GM19351 (cell line): ENCODE data around the gene UST.

Experiments
- ATAC-seq: cut with Tn5 transposase; IDR thresholded peaks from one replicate; pipeline ENCODE4 v1.9.1; 2021; ENCODE audit warnings: mild to moderate bottlenecking, moderate library complexity; ENCODE audit not compliant: unreplicated experiment

The UST gene

DNA sequence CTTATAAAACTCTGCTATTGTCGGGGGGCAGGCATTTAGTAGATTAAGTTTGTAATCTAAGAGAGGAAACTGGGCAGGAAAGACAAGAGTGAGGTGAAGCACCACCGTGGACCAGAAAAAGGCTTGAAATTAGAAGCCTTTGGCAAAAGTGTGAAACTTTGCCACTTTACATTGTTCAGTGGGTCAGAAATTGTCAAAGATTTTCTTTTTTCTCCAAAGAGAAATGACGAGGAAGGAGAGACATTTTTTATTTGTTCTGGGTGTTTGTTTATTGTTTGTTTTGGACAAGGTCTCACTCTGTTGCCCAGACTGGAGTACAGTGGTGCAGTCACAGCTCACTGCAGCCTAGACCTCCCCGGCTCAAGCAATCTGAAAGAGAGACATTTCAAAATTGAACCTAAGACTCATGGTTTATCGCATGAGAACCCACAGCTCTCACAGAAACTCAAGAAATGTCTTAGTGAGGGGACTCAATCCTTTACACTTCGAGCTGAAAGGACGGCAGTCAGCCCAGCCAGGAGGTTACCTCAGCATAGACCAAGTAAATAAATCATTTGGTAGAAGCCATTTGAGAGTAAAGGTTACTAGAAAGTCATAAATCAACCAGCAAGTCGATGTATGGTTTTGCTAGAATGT is 307.8 kb downstream of the UST start:
- ATAC-seq, result peak; percentile 81

DNA sequence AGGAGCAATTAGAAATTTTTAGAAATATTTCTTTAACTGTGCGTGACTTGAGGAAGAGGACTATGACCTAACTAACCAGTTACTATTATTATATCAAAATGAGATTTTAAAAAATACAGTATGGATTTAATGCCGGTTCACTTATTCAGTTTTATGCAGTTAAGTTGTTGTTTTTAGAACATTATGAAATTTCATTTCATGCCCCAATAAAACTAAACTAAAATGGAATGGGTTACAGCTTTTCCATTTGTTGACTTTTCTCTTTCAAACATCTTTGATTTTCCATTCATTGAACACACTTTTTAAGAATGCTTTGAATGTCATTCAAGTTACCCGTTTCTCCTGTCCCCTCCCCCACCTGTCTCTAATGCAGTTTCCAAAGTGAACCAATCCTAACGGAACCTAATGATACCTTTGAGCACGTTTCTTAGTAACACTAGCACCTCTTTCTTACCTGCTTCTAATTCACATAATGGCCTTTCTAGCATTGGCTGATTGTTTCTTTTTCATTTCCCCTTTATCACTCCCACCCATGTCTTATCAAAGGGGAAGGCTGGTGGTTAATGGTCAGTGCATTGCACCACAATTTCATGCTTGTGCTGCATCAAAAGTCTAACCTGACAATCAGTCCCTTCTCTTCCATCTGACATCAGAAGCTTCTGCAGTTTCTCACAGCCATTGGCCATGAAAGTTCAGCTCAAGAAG is 308.5 kb downstream of the UST start:
- ATAC-seq, result peak; percentile 33

DNA sequence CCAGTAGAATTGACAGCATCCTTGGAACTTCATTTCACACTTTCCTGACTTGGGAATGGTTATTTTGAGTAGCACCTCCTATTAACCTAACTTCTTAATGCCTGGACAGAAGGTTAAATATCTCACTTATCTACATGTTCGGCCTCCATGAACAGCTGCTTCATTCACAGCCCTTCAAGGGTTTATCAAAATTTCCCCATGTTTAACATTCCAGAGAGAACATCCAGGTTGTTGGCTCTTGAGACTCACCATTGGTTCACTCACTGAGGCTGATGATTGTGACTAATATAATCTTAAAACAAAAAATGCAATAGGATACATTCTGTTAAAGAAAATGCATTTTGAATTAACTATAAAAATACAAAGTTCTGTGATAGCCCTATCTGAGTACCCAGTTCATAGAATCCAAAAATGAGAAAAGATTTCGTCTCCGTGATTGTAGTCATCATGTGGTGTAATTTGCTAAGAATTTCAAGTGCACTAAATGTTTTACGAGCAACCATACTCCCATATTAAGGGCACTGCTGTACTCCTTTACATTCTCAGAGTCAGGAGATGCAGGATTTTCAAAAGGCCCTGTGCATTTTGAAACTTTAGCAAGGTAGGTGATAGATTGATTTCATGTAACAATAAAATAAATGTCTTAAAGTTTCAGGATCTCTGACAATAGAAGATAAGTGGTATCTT is 310.1 kb downstream of the UST start:
- no peak for ATAC-seq

DNA sequence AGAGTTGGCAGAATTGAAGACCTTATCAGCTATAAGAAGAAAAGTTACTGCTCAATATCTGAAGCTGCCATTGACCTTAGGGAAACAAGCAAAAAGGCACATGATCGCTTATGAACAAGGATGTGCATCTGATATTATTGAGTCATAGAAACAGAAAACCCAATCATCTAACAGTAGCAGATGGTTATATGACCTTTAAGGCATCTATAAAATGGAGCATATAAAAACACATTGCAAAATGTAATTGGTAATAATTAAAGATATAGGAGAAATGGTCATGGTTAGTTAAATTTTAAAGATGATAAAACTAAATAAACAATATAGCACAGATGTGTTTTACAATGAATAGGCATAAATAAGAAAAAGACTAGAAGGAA is 310.6 kb downstream of the UST start:
- ATAC-seq, result no peak

DNA sequence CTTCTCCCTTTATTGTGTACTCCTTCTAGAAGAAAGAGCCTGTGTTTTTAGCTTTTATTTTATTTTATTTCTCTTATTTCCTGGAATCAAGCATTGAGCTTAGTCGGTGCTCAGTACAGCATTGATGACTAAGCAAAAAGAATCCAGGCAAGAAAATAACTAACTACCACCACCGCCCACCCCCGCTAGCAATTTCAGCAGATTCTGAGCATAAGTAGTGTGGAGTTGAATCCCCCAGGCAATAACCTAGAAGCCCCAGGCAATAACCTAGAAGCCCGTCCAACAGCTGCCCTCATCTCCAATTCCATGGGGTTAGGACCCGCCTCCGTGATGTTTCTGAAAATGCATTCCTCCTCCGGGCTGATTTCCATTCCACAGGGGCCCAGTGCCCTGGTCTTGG is 312.7 kb downstream of the UST start:
- ATAC-seq, result no peak

DNA sequence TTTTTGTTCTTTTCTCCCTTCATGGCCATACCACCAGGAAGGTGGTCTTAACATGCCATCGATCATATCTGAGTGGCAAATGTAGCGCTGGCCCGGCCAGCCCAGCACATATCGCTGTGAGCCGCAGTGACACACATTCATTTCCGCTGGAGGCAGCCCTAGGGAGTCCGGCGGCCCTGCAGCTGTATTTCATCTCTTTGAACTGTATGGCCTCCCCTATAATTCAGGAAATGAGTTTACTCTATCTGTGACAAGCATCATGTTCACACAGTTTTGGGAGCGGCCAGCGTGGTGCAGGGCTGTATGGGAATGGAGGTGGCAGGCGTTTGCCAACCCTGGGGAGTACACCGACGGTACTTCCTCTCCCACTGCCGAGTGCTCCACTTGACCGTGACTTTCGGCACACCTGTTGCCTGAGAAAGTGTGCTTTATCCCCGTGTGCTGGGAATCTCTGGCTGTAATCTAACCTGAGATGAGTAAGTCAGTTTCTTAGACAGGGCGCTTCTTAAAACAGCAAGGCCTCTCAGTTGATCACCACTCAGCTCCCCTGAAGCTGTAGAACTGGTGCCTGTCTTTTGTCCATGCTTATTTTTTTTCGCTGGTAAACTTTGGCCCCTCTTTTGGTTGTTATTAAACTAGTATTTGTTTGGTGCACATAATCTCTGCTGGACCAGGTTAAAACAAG is 313.6 kb downstream of the UST start:
- ATAC-seq, result peak; percentile 73

DNA sequence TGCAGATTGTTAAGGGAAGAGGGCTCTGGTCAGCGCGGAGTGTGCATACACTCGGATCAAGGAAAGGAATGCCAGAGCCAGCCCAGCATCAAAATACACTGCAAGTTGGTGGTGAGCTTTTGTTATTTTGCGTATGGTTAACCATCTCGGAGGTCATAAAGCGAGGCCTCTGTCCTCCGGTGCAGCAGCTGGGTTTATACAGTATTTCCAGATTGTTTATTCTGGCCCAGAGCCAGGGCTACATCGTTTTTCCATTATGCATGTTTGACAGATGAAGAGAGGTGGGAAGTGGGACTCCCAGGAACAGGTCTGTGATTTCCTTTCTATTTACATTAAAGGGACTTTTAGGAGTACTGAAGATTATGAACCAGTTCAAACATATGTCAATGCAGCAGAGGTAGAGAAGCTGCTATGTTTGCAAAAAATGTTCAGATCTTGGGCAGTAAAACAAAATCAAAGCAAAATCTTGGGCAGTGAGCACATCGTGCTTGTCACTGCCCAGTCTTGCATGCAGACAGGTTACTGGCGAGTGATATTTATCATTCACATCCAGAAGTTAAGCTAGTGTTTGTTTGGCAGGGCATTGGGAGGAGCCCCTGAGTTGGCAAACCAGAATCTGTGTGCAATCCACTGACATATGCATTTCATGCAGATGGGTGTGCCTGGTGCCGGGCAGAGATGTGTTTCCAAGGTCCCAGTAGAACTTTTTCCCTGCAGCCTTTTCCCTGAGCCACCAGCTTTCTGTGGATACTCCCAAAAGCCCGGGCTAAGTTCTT is 314.3 kb downstream of the UST start:
- no peak for ATAC-seq

DNA sequence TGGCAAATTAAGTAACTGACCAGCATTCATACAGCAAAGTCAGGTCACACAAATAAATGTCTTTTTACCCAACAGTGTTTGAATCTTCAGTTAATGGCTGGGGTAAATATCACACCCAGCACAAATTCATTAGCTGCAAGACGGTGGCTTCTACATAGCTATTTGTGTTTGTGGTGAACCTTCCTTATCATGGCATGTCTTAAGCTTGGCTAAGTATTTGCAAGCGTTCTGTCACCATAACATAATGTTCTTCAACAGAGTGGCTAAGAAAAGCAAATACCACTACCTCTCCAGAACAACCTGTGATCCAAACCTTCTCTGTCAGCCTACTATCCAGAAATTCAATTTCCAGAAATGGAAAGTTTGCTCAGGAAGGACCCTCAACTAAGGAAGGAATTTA is 315.1 kb downstream of the UST start:
- ATAC-seq, result no peak

DNA sequence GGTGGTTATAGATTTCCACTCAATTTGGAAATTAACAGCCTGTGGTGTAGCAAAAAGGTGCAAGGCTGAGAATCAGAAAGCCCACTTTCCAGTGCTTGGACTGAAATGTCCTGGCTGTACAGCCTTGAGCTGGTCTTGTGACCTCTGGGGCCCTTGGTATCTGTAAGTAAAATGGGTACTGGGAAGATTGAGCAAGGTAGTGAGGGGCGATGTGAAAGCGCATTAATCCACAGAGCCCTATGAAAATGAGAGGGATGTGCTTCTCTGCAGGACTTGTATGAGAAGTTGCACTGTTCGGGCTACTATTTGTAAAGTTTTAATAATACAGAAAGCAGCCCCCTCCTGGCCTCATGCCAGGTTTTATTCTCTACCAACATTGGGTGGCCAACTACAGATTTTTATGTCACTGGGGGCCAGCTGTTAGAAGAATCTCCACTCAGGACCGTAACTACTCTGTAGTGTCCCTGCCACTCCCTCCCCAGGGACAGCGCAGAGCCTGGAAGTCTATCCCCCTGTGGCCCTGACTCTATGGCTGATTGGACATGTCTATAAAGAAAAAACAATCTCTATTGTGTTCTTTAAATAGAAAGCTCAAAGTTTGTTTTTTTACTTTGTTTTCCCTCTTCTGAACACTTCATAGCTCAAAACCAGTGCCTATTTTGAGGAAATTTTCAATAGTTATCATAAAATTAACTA is 316.0 kb downstream of the UST start:
- ATAC-seq, result no peak

DNA sequence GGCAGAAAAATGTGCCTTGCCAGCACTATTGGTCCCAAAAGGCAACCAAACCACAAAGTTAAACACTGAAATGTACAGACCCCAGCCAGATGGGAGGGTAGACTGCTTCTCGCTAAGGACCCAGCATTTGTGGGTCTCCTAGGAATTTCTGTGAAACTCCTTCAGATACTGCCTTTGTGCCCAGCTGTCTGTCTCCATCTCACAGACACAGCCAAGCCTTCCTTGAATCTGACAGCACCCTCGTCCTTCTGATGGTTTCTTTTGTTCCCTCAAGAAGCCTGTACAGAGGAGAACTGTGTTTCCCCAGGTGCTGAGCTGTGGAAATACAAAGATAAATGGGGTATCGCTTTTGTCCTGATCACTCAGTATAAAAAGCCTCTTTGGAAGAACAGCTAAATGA is 316.6 kb downstream of the UST start:
- ATAC-seq, result no peak

DNA sequence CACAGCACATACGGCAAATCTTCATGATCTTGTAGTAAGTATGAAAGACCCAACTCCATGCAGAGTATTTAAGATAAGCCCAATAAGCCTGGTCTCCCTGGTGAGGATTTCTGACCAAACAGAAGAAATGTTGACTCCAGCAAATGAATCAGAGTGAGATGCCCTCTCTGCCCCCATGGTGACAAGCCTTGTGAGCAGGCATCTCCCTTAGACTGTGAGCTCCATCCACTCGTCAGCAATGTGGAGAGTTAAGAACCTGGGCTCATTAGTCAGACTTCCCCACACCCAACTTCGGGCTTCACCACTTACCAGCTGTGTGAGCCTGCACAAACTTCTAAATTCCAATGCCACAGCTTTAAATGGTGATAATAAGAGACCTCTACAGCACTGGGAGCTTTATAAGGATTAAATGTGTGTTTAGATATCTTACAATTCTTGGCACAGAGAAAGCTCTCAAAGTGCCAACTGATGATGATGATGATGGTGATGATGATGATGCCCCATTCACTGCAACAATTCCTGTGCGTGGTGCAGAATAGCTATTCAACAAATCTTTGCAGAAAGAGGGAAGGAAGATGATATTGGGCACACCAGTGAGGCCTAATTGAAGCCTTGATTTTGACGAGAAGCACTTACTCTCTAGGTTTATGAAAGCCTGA is 317.3 kb downstream of the UST start:
- no peak for ATAC-seq

DNA sequence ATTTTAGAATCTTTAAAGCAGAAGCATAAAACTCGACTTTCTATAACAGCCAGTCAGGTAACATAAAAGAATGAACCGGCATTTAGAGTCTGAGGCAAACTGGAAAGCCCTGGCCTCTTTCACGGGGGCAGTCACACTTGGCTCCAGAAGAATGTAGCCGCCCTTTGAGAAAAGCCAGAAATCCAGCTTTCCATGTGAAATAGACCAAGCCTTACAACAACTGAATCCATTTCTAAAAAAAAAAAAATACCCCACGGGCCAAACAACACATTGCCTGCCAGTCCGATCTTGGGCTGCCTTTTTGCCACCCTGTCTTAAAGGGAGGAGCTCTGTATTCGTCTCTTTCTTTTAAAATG is 317.8 kb downstream of the UST start:
- ATAC-seq, result no peak

DNA sequence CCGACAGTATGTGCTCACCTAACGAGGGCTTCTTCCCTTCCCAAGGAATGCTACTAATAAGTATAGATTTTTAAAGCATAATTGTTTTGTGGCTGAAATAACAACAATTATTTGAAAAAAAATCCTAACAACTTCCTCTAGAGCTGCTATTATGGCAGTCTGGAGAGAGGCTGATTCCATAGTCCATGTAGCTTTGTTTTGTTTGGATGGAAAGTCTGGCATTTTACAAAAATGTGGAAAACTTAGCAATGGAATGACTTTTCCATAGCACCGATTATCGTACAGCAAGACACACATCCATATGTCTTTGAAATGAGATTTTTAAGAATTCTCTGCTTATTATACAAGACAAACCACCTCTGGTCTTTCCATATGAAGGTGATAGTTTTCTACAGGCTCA is 318.3 kb downstream of the UST start:
- no peak for ATAC-seq

DNA sequence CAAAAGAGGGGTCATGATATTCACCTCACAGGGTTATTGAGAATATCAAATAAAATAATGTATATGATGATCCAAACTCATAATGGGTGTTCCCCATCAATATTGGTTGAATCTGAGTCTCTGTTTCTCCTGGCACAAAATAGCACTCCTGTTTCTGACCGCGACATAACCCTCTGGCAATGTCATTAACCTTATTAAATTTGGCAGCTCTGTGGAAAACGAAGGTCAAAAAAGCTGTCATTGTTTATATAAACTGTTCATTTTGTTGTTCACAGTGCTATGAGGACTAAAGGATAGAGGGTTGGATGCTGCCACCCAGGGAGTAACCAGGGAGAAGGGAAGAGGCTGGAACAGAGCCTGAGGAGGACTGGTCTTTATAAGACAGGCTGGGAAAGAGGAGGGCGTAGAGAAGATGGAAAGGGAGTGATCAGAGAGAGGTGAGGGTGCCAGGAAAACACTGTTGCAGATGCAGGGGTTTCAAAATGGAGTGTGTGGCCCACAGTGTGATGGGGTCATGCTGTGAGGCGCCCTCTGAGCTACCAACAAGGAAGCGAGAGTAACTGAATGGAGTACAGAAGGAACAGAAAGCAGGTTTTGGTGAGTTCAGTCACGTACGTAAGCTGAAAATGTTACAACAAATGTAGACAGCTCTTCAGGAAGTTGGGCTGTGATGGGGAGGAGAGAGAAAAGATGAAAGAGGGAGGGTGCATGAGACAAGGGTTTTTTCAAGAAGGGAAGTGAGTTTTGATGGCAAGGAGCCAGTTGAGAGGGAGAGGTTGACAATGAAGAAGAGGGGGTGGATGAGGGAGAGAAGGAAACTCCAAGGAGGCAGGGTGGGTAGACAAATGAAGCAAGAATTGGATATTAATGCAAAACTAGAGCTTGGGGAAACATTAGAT is 319.1 kb downstream of the UST start:
- peak; percentile 99 for ATAC-seq

DNA sequence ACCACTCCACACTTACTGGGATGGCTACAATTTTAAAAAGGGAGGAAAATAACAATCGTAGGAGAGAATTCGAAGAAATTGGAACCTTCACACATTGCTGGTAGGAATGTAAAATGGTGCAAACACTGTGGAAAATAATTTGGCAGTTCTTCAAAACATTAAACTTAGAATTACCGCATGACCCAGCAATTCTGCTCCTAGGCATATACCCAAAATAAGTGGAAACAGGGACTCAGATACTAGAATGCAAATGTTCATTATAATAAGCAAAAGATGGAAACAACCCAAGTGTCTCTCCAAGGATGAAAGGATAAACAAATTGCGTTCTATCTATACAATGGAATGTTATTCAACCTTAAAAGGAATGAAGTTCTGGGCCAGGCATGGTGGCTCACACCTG is 325.2 kb downstream of the UST start:
- ATAC-seq, result no peak

DNA sequence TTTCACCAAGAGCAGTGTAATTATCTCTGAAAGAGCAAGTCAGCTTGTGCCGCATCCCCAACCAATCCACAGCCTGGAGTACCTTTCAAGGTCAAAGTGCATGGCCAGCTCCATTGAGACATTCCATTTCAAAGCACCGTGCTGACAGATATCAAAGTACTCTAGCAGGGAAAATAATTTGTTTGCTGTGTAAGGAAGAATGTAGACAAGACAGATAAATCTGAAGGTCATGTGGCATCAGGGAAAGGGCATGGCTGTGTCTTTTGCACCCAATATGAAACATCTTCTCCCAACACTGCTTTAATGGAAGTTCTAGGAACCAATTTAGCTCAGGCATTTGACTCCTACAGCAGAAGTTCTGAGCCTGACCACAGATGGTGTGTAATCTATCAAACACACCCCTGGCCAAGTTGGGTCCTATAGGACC is 328.0 kb downstream of the UST start:
- ATAC-seq, result no peak

DNA sequence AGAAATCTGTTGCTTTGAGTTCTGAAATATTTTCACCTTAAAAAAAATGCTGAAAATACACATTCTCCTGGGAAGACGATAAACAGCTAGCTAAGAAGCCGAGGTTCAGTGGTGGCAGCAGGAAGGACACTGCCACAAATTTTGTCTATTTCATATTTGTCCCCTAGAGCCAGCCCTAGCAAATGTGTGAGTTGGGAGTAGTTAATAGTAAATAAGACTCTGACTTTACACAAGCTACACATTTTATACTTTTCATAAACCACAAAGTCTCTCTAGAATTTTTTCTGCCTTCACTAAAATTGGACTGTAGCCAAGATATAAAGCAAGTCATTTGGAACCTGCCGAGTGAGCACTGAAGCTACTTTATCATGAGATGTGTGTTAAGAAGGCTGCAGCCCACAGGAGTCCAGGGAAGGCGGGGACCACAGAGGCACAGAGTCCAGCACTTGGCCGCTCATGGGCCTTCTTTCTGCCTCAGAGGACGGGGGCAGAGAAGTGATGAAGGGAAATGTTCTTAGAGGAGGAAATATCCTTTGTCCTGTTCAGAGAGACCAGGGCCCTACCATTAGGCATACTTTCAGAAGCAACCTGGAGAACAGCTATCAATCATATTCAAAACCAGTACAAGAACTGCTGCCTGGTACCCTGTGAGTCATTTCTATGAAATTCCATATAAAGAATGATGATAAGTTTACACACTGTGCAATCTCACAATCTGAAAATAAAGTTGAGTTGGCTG is 329.0 kb downstream of the UST start:
- ATAC-seq, result no peak

DNA sequence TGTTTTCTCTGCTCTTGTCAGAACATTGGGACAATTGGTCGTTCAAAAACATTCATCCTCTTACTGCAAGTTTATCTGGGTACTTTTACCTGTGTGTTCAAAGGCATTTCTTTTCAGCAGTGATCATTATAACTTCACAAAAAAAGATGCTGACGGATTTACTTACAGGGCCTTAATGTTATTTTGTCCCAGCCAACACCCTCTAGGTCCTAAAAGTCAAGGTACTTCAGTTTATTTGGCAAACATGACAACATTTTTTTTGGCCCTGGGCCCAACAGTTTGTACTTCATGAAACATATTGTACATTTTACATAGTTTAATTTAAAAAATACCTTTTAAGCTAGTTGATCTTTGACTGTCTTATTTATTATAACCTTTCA is 329.5 kb downstream of the UST start:
- ATAC-seq, result no peak
